ENCODE measurements around the gene NEMF.
"Not testable (repeated sequence)": the region's sequence is repeated elsewhere in the genome, so short reads cannot be mapped to it uniquely, and the experiment has no call there.

The NEMF gene

GRCh38 chr14:49746476-49746875, 106.1 kb downstream of the NEMF start:
- not testable (repeated sequence) for DNase-seq (ENCODE audit: low read depth in 3 of 3, low spot score in 1 of 3)

DNA sequence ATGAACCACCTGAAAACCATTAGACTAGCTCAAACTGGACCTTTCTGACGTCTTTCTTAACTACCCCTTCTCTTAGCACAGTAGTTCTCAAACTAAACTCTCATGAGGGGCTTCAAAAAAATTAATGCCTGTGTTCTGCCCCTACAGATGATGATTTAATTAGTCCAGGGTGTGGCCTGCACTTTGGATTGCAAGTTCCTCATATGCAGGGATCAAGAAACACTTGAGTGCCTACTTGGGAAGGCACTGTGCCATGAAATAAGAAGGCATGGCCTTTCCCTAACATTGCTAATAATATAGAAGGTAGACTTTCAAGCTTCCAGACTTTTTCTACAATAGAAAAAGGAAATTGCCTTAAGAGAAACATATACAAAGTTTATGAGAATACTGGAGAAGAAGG, 107.4 kb downstream of the NEMF start:
- no peak for DNase-seq (ENCODE audit: low read depth in 3 of 3, low spot score in 1 of 3)

- not testable (repeated sequence) for DNase-seq (ENCODE audit: low read depth in 3 of 3, low spot score in 1 of 3)
Measured at GRCh38 chr14:49735669-49736068, 116.9 kb downstream of the NEMF start.

GRCh38 chr14:49733836-49734235, 118.8 kb downstream of the NEMF start:
- DNase-seq (ENCODE audit: low read depth in 3 of 3, low spot score in 1 of 3) = no peak

- DNase-seq (ENCODE audit: low read depth in 3 of 3, low spot score in 1 of 3) = no peak
Measured at GRCh38 chr14:49732896-49733295, 119.7 kb downstream of the NEMF start.
